Upper lobe of left lung (tissue), 4 donors: ENCODE measurements around the gene U2AF1L4.

ENCODE experiments used
- POLR2A ChIP-seq, 4 donors: fragments of 450-650 bp; IDR thresholded peaks; one replicate each; pipeline ENCODE4 v1.5.1; 2016 to 2017; ENCODE audit warnings: antibody characterized with exemption in 4 of 4, mild to moderate bottlenecking in 2 of 4
- TF ChIP-seq, protein P1 (sequence below), 6 experiments: fragments of 450-650 bp in 4 of 6; fragments of 200-600 bp in 2 of 6; sonication (generic) in 2 of 6; IDR thresholded peaks; one replicate each; pipeline ENCODE4 v1.5.1; 2016 to 2019; ENCODE audit warnings: antibody characterized with exemption in 6 of 6

- TF ChIP-seq, protein P1, sequence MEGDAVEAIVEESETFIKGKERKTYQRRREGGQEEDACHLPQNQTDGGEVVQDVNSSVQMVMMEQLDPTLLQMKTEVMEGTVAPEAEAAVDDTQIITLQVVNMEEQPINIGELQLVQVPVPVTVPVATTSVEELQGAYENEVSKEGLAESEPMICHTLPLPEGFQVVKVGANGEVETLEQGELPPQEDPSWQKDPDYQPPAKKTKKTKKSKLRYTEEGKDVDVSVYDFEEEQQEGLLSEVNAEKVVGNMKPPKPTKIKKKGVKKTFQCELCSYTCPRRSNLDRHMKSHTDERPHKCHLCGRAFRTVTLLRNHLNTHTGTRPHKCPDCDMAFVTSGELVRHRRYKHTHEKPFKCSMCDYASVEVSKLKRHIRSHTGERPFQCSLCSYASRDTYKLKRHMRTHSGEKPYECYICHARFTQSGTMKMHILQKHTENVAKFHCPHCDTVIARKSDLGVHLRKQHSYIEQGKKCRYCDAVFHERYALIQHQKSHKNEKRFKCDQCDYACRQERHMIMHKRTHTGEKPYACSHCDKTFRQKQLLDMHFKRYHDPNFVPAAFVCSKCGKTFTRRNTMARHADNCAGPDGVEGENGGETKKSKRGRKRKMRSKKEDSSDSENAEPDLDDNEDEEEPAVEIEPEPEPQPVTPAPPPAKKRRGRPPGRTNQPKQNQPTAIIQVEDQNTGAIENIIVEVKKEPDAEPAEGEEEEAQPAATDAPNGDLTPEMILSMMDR (IDR thresholded peaks at IDR 0.05): no peak
- no peak for TF ChIP-seq POLR2A (IDR thresholded peaks at IDR 0.05)
These were observed 19.9 kb downstream of the U2AF1L4 start for GRCh38 chr19:35725216-35725861.
